ENCODE measurements around the gene RTN1. TPM values are rescaled to one million over a fixed set of nuclear protein-coding genes. Genes with fewer than 3 reads are reported as not detected.

Gene RTN1
- total RNA-seq, 1 experiment from 2014 or later: 0.05 TPM

DNA sequence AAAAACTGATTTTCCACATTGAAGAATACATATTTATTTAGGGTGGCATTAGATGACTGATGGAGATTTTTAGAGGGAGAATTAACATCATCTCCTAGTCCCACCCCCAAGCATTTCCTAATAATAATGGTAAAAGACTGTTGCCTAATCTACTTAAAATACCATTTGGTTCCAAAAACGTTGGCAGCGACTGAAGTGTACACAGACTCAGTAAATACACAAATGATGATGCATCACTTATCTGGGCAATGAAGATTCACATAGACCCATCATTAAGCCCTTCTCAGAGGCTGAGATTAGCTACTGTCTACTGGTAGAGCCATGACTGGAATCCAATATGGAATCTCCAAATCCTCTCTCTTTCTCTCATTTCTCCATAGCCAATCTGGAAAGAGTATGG lies 18.2 kb downstream of the RTN1 start:
- POLR2A ChIA-PET: no interaction called here
- H3K27ac ChIP-seq (ENCODE audit: low read length): no peak overlapping the region
- intact Hi-C loops (cut with micrococcal nuclease; ENCODE audit: unreplicated experiment) (no loop called here), in situ Hi-C loops (cut with HindIII; ENCODE audit: low pct_unique_long_range_greater_than_20kb, low sequenced_read_pairs) (no loop called here)
- ATAC-seq (no peak), DNase-seq (ENCODE audit: low read depth, low spot score) (no peak)
- no peaks in the 10 kb centered on the region for H3K9me3 ChIP-seq (ENCODE audit: control insufficient read depth, insufficient read depth, low read depth, low read length)
- H3K4me3 ChIP-seq (ENCODE audit: low read depth in 2 of 2, low read length in 2 of 2): no peak overlapping the region
- H3K4me1 ChIP-seq (ENCODE audit: control insufficient read depth, insufficient read depth, low read length): no peaks in the 10 kb centered on the region
- H3K36me3 ChIP-seq (ENCODE audit: control insufficient read depth, insufficient read depth, low read length): no peaks in the 10 kb centered on the region
- no TSS peak for BruUV-seq (replicated peaks)
- TF ChIP-seq, protein P1, sequence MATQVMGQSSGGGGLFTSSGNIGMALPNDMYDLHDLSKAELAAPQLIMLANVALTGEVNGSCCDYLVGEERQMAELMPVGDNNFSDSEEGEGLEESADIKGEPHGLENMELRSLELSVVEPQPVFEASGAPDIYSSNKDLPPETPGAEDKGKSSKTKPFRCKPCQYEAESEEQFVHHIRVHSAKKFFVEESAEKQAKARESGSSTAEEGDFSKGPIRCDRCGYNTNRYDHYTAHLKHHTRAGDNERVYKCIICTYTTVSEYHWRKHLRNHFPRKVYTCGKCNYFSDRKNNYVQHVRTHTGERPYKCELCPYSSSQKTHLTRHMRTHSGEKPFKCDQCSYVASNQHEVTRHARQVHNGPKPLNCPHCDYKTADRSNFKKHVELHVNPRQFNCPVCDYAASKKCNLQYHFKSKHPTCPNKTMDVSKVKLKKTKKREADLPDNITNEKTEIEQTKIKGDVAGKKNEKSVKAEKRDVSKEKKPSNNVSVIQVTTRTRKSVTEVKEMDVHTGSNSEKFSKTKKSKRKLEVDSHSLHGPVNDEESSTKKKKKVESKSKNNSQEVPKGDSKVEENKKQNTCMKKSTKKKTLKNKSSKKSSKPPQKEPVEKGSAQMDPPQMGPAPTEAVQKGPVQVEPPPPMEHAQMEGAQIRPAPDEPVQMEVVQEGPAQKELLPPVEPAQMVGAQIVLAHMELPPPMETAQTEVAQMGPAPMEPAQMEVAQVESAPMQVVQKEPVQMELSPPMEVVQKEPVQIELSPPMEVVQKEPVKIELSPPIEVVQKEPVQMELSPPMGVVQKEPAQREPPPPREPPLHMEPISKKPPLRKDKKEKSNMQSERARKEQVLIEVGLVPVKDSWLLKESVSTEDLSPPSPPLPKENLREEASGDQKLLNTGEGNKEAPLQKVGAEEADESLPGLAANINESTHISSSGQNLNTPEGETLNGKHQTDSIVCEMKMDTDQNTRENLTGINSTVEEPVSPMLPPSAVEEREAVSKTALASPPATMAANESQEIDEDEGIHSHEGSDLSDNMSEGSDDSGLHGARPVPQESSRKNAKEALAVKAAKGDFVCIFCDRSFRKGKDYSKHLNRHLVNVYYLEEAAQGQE (IDR thresholded peaks at IDR 0.05; ENCODE audit: insufficient read depth in 1 of 2, low read depth in 2 of 2, low read length in 1 of 2): no peak
- TF ChIP-seq TCF7L2 (IDR thresholded peaks at IDR 0.05; ENCODE audit: low read depth, low read length): no peak
- no peak for TF ChIP-seq SIN3A (IDR thresholded peaks at IDR 0.05; ENCODE audit: borderline replicate concordance, insufficient read depth, low read depth, low read length)
- TF ChIP-seq POLR2AphosphoS5 (IDR thresholded peaks at IDR 0.05; ENCODE audit: low read depth, low read length): no peak
- TF ChIP-seq, protein P2, sequence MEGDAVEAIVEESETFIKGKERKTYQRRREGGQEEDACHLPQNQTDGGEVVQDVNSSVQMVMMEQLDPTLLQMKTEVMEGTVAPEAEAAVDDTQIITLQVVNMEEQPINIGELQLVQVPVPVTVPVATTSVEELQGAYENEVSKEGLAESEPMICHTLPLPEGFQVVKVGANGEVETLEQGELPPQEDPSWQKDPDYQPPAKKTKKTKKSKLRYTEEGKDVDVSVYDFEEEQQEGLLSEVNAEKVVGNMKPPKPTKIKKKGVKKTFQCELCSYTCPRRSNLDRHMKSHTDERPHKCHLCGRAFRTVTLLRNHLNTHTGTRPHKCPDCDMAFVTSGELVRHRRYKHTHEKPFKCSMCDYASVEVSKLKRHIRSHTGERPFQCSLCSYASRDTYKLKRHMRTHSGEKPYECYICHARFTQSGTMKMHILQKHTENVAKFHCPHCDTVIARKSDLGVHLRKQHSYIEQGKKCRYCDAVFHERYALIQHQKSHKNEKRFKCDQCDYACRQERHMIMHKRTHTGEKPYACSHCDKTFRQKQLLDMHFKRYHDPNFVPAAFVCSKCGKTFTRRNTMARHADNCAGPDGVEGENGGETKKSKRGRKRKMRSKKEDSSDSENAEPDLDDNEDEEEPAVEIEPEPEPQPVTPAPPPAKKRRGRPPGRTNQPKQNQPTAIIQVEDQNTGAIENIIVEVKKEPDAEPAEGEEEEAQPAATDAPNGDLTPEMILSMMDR (IDR thresholded peaks at IDR 0.05): no peak
- CTCF ChIA-PET: no interaction called here
- no peaks in the 10 kb centered on the region for H3K27me3 ChIP-seq (ENCODE audit: control insufficient read depth, insufficient read depth, low read length)

DNA sequence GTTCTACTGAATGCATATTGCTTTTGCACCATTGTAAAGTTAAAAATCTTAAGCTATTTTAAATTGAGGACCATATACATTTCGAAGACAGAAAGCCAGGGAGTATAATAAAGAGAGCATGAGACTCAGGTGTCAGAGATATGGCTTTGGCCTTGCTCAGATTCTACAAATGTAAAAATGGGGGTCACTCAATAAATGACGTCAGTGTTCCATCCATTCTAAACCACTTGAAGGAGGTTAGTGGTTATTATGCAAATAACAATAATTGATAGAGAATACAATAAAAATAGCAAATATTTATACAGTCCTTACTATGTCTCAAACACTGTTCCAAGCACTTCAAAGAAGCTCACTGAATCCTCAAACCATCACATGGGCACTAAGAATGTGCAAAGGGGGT lies 20.1 kb downstream of the RTN1 start:
- no peaks in the 10 kb centered on the region for H3K9me3 ChIP-seq (ENCODE audit: control insufficient read depth, insufficient read depth, low read depth, low read length)
- no peaks in the 10 kb centered on the region for H3K4me1 ChIP-seq (ENCODE audit: control insufficient read depth, insufficient read depth, low read length)
- H3K27me3 ChIP-seq (ENCODE audit: control insufficient read depth, insufficient read depth, low read length): no peaks in the 10 kb centered on the region
- H3K27ac ChIP-seq (ENCODE audit: low read length): no peak overlapping the region
- TF ChIP-seq, protein P1 (IDR thresholded peaks at IDR 0.05; ENCODE audit: insufficient read depth in 1 of 2, low read depth in 2 of 2, low read length in 1 of 2): no peak
- TF ChIP-seq, protein P2 (IDR thresholded peaks at IDR 0.05): no peak
- TF ChIP-seq POLR2AphosphoS5 (IDR thresholded peaks at IDR 0.05; ENCODE audit: low read depth, low read length) (no peak), TCF7L2 (IDR thresholded peaks at IDR 0.05; ENCODE audit: low read depth, low read length) (no peak), SIN3A (IDR thresholded peaks at IDR 0.05; ENCODE audit: borderline replicate concordance, insufficient read depth, low read depth, low read length) (no peak)
- in situ Hi-C loops (cut with HindIII; ENCODE audit: low pct_unique_long_range_greater_than_20kb, low sequenced_read_pairs): no loop called here
- DNase-seq (ENCODE audit: low read depth, low spot score): no peak
- intact Hi-C loops (cut with micrococcal nuclease; ENCODE audit: unreplicated experiment): no loop called here
- BruUV-seq (replicated peaks): no TSS peak
- ChIA-PET POLR2A (no interaction called here), CTCF (no interaction called here)
- H3K4me3 ChIP-seq (ENCODE audit: low read depth in 2 of 2, low read length in 2 of 2): no peak overlapping the region
- ATAC-seq: no peak
- no peaks in the 10 kb centered on the region for H3K36me3 ChIP-seq (ENCODE audit: control insufficient read depth, insufficient read depth, low read length)

Measured in Panc1 (cell line).